Stimulated activated CD8-positive, alpha-beta memory T cell treated with anti-CD3 and anti-CD28 coated beads, Interleukin-4, amount 100 ng/mL, for 48 hours (primary cell): ENCODE data around the gene CNMD.

Source experiments
- DNase-seq: peaks from one replicate; pipeline ENCODE4 v3.0.0-alpha.2; 2020

Gene CNMD

DNA sequence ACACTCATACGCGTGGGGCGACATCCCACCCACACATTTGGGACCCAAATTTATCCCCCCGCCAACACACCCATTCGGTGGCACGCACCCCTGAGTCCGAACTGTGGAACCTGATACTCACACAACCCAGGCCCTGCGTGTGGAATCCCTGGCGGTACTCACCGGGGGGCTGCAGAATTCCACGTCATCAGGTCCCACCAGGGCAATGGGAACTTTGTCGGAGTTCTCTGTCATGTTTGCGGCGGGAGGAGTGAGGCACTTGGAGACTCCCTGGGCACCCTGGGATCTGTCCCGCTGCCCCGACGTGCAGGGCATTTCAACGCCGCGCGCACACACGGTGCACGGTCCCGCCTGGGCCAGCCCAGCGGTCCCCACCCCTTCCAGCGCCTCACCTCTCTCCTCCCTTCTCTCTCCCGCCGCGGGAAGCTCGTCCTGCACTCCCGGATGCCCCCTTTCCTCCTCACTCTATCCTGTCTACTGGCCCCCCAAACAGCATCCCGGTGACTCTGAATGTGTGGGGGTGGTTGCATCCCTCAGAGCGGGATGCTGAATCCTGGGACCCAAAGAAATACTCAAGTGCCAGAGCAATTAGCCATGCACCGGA, at the start of gene CNMD:
Gene CNMD, minus strand, starts transcription at position 353 of the 604 bp plus-strand sequence. Its CDS starts 119 bp downstream, at position 234.
- no peak for DNase-seq

GRCh38 chr13:52788011-52788410, 48.4 kb upstream of the CNMD start:
- no peak for DNase-seq

DNA sequence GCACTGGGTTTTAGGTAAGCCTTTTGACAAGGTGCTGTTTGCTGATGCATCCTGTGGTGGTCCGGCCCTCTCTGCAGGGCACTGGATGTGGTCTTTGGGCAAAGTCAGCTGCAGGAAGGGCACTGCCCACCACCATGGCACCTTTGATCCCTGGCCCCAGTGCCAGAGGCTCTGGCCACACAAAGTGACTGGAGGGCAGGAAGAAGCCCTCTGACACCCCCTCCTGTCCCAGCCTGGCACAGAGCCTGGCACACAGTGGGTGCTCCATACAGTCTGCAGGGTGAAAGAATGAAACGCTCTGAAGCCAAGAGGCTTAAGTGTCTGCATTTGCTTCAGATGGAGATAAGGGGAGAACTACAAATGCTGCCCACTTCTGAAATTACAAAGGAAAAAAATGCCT, 47.6 kb upstream of the CNMD start:
- DNase-seq, result no peak

DNA sequence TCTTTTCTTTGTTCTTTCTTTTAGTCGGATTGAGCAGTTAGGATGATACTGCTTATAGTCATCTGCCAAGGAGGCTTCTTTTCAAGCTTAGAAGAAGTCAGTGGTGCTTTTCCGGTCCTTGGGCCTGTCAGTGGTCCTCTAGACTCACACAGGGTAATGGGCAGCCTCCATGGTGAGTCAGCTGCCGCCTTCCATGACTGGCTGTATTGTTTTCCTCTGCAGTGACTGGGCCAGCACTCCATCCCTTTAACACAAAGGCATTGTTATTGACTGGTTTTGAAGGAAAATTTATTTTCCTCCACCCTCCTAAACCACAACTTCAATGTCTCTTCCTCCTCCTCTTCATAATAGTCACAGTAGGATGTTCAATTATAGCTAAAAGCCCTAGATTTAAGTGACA, 47.1 kb upstream of the CNMD start:
- DNase-seq, result no peak

DNA sequence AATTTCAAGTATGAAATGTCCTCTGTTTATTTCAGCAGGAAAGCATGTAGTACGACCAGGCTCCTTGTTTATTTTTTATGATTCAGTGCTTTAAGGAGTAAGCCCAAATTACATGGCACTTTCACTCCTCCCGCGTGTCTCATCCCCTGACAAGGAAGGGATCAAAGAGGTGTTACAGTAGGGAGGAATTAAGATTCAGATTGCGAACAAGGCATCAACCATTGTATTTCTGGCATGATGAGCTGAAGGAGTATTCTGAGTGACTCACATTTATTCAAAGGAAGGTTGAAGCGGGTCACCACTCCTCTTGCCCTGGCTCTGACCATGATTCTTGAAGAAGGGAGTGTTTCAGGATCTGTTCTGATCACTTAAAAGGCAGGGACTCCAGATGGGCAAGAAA, 46.1 kb upstream of the CNMD start:
- no peak for DNase-seq

DNA sequence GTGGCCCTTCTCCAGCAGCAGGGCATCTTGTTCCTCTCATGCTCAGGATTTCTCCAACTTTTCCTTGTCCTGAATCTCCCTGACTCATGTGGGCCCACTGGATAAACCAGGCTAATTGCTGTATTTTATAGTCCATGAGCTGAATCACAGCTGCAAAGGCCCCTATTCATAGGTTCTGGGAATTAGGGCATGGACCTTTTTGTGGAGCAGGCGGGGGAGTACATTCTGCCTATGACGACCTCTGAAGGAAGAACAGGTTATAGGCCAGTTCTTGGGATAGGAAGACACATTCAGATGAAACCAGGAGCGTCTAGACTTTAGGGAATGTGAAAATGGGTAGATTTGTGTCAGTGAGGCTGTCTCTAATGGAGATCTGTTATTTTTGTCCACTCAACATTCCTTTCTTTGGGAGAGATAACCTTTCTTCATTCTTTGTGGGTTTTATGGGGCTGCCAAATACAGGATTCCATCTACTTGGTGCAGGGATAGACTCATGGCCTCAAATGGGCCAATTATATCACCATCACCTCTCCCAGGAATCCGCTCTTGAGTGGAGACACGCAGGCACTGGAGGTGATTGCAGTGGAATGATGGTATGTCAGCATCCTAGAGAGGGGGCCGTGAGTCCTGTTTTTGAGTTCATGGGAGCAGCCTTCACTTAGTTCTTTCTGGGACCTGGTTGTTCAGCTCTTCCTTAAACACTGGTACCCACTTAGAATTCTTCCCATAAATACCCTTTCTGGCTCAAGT, 45.1 kb upstream of the CNMD start:
- DNase-seq, result no peak

DNA sequence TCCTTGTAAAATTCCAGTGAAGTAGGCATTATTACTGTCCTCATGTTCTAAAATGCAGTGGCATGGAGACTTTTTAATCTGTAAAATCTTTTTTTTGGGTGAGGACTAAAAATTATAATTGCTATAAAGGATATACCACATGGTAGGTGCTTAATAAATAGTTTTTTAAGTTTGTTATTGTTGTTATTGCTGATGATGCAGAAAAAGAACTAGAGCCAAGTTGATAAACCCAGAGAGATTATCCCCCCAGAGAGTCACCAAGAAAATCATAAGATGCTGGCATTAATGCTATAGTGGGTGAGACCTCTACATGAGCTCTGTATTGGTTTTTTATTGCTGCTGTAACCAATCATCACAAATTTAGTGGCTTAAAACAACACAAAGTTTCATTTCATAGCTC, 44.3 kb upstream of the CNMD start:
- DNase-seq, result no peak

- DNase-seq, result no peak
Measured at GRCh38 chr13:52782471-52783448, 43.1 kb upstream of the CNMD start.

DNA sequence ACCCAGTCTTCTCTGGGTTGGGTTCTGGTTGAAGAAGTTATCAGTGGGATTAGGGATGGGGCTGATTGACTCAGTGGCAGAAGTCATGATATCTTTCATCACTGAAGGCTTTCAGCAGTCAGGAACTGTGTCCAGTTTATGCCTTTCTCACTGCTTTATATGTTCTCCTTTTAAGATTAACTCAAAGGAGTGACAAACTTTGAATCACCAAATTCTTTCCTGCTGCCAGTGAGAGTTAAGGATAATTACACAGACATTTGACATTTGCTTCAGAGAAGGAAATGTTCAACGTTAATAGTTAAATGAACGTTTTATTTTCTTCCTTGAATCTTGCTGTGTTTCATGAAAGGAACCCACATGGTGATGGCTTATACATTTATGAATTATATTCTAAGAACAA, 41.0 kb upstream of the CNMD start:
- no peak for DNase-seq

GRCh38 chr13:52780092-52780491, 40.5 kb upstream of the CNMD start:
- no peak for DNase-seq

DNA sequence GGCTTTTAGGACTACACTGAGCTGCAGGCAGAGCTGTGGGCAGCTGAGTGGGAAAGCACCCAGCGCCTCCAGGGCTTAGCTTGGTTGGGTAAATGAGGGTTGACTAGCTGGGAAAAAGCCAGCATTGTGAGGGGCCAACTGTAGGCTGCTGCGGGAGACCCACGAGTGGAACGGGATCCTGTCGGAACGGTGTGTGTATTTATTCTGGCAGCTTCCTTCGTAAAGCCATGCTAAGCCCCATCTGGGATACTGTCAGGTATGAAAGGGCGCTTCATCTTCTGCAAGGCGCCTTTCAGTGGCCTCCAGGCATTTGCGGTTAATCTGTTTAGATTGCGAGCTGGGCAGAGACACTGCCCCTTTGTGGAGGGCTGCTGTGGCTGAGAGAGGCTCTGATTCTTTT, 39.5 kb upstream of the CNMD start:
- DNase-seq, result no peak

DNA sequence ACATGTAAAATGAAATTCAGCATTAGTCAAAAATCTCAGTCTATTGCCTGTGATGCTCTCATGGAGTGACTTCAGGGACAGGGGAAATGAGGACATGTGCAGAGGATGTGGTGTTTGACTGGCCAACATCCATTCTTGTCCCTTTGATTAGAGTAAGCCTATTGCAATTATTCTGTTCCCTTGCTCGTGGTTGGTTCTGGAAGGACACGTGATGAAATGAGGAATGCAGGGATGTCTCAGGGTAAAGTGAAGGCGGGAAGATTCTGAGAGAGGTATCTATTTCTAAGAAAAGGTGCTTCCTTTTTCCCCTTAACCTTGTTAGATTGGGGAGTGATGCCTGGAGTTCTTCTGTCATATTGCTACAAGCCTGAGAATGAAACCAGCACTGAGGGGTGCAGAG, 37.1 kb upstream of the CNMD start:
- no peak for DNase-seq

DNA sequence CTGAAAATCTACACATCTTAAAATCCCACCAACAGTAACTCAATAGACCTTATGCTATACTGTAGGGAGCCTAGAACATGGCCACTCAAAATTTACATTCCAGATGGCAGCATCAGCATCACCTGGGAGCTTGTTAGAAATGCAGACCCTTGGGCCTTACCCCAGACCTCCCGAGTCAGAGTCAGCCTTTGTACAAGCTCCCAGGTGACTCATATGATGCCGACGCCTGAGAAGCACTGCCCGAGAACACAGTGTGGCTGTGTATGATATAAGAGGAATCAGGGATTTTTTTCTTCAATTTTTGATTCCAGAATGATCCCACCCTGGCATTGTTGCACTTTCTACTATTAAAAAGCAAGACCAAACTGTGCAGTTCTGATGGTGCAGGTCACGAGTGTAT, 35.9 kb upstream of the CNMD start:
- DNase-seq, result no peak

DNA sequence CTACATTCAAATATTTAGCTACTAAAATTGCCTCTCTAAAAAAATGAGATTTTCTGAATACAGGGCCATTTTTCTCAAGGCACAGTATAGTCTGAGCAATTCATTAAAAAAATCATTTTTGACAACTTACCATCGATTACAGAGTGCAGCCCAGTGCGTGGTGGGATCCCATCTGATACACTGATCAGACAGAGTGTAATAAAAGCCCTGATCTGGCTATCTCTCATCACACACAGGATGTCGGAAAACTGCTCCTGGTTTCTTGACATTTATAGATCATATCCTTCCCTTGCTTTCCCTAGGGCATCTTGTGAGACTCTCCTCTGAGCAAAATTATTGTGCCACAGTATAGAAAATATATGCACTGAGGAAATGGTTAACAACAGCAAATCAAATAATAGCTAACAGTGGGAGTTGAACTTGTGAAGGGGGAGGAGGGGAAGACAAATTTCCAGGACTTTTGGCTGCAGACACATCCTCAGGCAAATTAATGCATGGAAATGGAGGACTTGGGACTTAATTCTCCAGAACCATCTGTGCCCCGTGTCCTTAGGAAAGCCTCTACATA, 28.4 kb upstream of the CNMD start:
- no peak for DNase-seq

DNA sequence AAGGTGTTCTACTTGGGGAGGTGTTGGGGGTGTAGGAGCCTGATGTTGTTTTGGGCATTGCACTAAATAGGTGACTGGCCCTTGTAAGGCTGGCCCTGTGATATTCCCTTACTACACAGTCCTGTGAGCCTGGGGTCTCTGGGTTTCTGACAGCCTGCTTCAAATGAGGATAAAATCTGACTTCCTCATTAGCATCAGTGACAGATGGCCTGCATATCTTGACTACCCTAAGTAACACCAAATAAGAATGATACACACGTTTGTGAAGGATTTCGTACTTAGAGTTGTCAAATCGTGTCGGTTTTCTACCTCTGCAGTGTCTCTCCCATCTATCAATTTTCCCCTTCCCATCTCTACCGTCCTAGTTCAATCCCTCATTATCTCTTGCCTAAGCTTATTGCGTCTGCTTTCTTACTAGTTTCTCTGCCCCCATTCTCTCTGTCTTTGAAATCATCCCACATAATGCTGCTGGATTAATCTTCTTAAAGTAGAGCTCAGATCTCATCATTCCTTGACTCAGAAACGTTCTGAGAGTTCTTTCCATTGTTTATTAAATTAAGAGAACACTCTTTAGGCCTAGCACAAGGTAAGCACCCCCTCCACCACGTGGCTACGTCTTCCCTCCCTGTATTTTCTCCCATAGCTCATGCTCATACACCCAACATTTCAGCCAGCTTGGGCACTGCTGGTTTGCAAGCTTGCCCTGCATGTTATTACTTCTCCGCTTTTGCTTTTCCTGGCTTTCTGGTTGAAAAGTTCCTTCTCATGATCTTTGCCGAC, 26.2 kb upstream of the CNMD start:
- DNase-seq, result no peak

GRCh38 chr13:52760077-52760476, 20.5 kb upstream of the CNMD start:
- no peak for DNase-seq

GRCh38 chr13:52758114-52758513, 18.5 kb upstream of the CNMD start:
- no peak for DNase-seq

DNA sequence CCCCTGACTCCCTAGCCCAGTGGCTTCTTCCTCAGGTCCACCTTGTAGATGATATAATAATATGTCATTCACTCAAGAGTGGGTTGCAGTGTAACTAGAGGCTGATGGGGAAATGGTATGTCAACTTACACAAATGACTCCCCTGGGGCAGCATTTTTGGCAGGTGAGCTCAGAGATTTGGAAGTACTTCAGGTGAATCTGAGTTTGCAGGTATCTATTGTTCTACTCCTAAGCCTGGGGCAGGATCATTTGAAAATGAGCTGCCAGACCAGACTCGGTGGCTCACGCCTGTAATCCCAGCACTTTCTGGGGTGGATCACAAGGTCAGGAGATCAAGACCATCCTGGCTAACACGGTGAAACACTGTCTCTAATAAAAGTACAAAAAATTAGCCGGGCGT, 11.6 kb upstream of the CNMD start:
- no peak for DNase-seq

DNA sequence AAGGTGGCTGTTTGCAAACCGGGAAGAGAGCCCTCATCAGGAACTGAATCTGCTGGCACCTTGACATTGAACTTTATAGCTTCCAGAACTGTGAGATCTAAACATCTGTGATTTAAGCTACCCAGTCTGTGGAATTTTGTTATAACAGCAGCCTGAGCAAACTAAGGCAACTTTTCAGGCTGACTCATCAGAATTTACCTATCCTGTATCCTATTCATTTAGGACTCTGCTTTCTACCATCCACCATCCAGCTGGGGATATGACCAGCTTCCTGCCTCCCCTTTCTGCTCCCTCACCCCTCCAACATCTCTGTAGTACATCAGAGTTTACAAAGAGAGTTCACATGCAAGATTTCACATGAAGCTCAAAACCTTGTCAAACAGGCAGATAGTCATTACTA, 11.1 kb upstream of the CNMD start:
- no peak for DNase-seq

- no peak for DNase-seq
Measured at GRCh38 chr13:52749419-52749818, 9.8 kb upstream of the CNMD start.

DNA sequence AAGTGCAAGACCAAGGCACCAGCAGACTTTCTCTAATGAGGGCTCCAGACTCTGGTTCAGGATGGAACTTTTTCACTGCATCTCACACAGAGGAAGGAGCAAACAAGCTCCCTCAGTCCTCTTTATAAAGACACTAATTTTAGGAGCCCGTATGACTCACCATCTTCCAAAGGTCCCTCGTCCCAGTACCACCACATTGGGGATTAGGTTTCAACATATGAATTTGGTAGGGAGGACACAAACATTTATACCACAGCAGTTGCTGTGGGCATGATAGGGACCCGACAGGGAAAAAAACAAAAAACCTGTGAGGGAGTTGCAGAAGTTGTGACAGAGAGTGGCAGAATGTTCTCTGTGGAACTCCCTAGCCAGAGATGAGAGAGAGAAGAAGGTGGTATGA, 6.5 kb upstream of the CNMD start:
- no peak for DNase-seq

DNA sequence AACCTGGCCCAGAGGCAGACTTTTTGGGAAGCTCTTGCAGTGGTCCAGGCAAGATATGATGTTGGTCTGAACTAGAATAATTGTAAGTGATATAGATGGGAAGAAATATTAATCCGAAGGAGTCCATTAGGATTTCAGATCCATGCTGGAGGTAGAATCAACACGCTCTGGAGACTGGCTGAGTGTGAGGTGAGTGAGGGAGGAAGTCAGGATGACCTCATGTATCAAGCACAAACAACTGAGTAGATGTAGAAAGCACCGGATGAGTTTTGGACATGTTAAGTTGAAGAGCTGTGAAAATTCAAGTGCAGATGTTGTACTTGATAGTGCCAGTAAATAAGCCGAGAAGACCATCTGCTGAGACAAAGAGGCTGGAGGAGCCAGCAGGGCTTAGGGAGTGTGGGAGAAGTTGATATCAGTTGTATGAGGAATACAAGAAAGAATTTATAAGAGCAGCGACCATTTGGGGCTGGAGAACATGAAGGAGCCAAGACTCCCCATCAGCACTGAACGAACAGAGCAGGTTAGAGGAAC, 5.3 kb upstream of the CNMD start:
- no peak for DNase-seq
